Measurements from ENCODE around the gene PPIL4. TPM values are rescaled to one million over a fixed set of nuclear protein-coding genes. Genes with fewer than 3 reads are reported as not detected.
A peak's percentile ranks its signal among the peaks of the same experiment; 100 is the strongest.

Gene PPIL4
- total RNA-seq, 1 experiment from 2014 or later = 36.9 TPM

- H3K27me3 Mint-ChIP-seq (ENCODE audit: low read depth) = no peaks in the 10 kb centered on the region
- no peak within 1 kb of the TSS for H2BK120ac ChIP-seq (ENCODE audit: low read depth, low read length, poor library complexity, severe bottlenecking)
- no peaks in the 10 kb centered on the region for H3K27me3 ChIP-seq (ENCODE audit: insufficient read depth, low read length)
- TF ChIP-seq, protein P1, sequence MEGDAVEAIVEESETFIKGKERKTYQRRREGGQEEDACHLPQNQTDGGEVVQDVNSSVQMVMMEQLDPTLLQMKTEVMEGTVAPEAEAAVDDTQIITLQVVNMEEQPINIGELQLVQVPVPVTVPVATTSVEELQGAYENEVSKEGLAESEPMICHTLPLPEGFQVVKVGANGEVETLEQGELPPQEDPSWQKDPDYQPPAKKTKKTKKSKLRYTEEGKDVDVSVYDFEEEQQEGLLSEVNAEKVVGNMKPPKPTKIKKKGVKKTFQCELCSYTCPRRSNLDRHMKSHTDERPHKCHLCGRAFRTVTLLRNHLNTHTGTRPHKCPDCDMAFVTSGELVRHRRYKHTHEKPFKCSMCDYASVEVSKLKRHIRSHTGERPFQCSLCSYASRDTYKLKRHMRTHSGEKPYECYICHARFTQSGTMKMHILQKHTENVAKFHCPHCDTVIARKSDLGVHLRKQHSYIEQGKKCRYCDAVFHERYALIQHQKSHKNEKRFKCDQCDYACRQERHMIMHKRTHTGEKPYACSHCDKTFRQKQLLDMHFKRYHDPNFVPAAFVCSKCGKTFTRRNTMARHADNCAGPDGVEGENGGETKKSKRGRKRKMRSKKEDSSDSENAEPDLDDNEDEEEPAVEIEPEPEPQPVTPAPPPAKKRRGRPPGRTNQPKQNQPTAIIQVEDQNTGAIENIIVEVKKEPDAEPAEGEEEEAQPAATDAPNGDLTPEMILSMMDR (conservative IDR thresholded peaks at IDR 0.05) = no peak
- no peaks in the 10 kb centered on the region for H3K36me3 Mint-ChIP-seq (ENCODE audit: insufficient read depth in 1 of 3, low read depth in 3 of 3)
- no peak within 1 kb of the TSS for H4K91ac ChIP-seq (ENCODE audit: insufficient read length, low read depth, low read length)
- no peaks in the 10 kb centered on the region for H3K9me3 ChIP-seq (ENCODE audit: control insufficient read depth, low read depth, low read length)
- H2BK12ac ChIP-seq (ENCODE audit: insufficient read length, low read depth, low read length) = no peak within 1 kb of the TSS
- no peaks in the 10 kb centered on the region for H3K9me3 Mint-ChIP-seq
- peak within 1 kb of the TSS in 1 of 3 experiments; percentile 61; a peak in 1 of 7 replicates for H3K27ac Mint-ChIP-seq
- no peaks in the 10 kb centered on the region for H3K79me2 ChIP-seq (ENCODE audit: insufficient read depth, low read length)
- no peak within 1 kb of the TSS for H3T11ph ChIP-seq (ENCODE audit: low read length)
- H4K8ac ChIP-seq (replicated peaks; ENCODE audit: insufficient read length, low read depth, low read length) = no peak within 1 kb of the TSS
- H3K9ac ChIP-seq (ENCODE audit: extremely low read depth, insufficient read length, low read length) = no peak within 1 kb of the TSS
- peaks cover 12 to 16% of the 10 kb centered on the region in 2 experiments for H3K4me1 Mint-ChIP-seq
- H2AK5ac ChIP-seq (ENCODE audit: insufficient read length, low read length) = no peak within 1 kb of the TSS
- WGBS (ENCODE audit: extremely low coverage, insufficient read length, low lambda C conversion rate) = no CpG with 5 or more reads among the region's 22 CpGs
- no peak within 1 kb of the TSS for H3K4ac ChIP-seq (ENCODE audit: low read depth, low read length)
- no peak within 1 kb of the TSS for H3K4me2 ChIP-seq (ENCODE audit: insufficient read depth, insufficient read length, low read length)
- H3K79me1 ChIP-seq (ENCODE audit: insufficient read depth, low read depth, low read length, poor library complexity, severe bottlenecking) = no peaks in the 10 kb centered on the region
- no peak within 1 kb of the TSS for H3K27ac ChIP-seq (ENCODE audit: insufficient read length, low read depth, low read length)
- H3K4me3 Mint-ChIP-seq = no peak within 1 kb of the TSS
- H3K23me2 ChIP-seq (ENCODE audit: insufficient read length, low read depth, low read length, poor library complexity, severe bottlenecking) = no peaks in the 10 kb centered on the region
- H4K5ac ChIP-seq (ENCODE audit: insufficient read length, low read depth, low read length) = no peak within 1 kb of the TSS
- no peak within 1 kb of the TSS for H3K56ac ChIP-seq (ENCODE audit: insufficient read length, low read depth, low read length)
- no peak within 1 kb of the TSS for H3K18ac ChIP-seq (ENCODE audit: insufficient read length, low read depth, low read length)
- H3K4me1 ChIP-seq (ENCODE audit: insufficient read depth, low read length) = no peaks in the 10 kb centered on the region
- H3K23ac ChIP-seq (ENCODE audit: insufficient read length, low read depth, low read length) = no peak within 1 kb of the TSS
- H3K14ac ChIP-seq (ENCODE audit: insufficient read depth, low read length) = no peak within 1 kb of the TSS
- no peak within 1 kb of the TSS for H2AFZ ChIP-seq (ENCODE audit: low read length)
- no peak within 1 kb of the TSS for H2BK15ac ChIP-seq (ENCODE audit: low read depth, low read length)
- peak; percentile 59 for DNase-seq
- no peak within 1 kb of the TSS for H2BK20ac ChIP-seq (ENCODE audit: low read depth, low read length, poor library complexity, severe bottlenecking)
- H2BK5ac ChIP-seq (ENCODE audit: insufficient read length, low read length) = no peak within 1 kb of the TSS
- H4K20me1 ChIP-seq (ENCODE audit: control insufficient read depth, insufficient read depth, insufficient read length) = no peaks in the 10 kb centered on the region
Measured at GRCh38 chr6:149484733-149485700, 60.8 kb downstream of the PPIL4 start, which contains the start of gene ZC3H12D. TSS of gene ZC3H12D (minus strand) at chr6:149485014. CDS start at chr6:149474543, 10,471 bp downstream.

All from H9 (cell line).